HUES48 (cell line): ENCODE data around the gene SH3PXD2A.

Experiments used
- H3K27ac ChIP-seq: one replicate; pipeline ENCODE4 v1.7.0; 2013; ENCODE audit warnings: low read depth, low read length, inconsistent platforms
- H3K27me3 ChIP-seq: 2 replicates; pipeline ENCODE4 v1.6.1; 2013; ENCODE audit warnings: mild to moderate bottlenecking, low read length; ENCODE audit not compliant: control insufficient read depth, insufficient read depth
- H3K36me3 ChIP-seq: 2 replicates; pipeline ENCODE4 v1.6.1; 2013; ENCODE audit warnings: low read length; ENCODE audit not compliant: control insufficient read depth, insufficient read depth
- H3K4me1 ChIP-seq: 2 replicates; pipeline ENCODE4 v1.6.1; 2013; ENCODE audit warnings: mild to moderate bottlenecking, low read length; ENCODE audit not compliant: control insufficient read depth, insufficient read depth
- H3K4me3 ChIP-seq: 2 replicates; pipeline ENCODE4 v1.5.1; 2013; ENCODE audit warnings: mild to moderate bottlenecking, low read depth, low read length
- H3K9ac ChIP-seq: 2 replicates; pipeline ENCODE4 v1.6.1; 2013; ENCODE audit warnings: mild to moderate bottlenecking, low read depth, low read length, moderate library complexity
- H3K9me3 ChIP-seq: 2 replicates; pipeline ENCODE4 v1.6.1; 2013; ENCODE audit warnings: low read length; ENCODE audit not compliant: control insufficient read depth, insufficient read depth

The SH3PXD2A gene

DNA sequence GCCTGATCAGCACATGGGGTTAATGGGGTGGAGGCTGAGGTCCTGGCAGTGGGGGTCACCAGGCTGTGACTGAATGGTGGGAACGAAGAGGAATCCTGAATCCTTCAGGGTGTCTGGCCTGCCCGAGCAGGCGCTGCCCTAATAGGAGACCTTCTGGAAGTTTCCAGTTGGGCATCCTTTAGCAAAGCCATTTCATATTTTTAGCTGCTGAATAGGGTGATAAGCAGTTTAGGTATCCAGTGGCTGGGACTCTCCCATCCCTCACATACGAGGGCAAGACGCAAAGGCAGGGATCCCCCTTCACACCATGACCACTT is 159.3 kb downstream of the SH3PXD2A start:
- no peaks in the 10 kb centered on the region for H3K9me3 ChIP-seq
- H3K9ac ChIP-seq = no peak overlapping the region
- no peak overlapping the region for H3K4me3 ChIP-seq
- H3K4me1 ChIP-seq = peaks cover 24% of the 10 kb centered on the region
- H3K27me3 ChIP-seq = peaks cover 41% of the 10 kb centered on the region
- H3K36me3 ChIP-seq = no peaks in the 10 kb centered on the region
- no peak overlapping the region for H3K27ac ChIP-seq

DNA sequence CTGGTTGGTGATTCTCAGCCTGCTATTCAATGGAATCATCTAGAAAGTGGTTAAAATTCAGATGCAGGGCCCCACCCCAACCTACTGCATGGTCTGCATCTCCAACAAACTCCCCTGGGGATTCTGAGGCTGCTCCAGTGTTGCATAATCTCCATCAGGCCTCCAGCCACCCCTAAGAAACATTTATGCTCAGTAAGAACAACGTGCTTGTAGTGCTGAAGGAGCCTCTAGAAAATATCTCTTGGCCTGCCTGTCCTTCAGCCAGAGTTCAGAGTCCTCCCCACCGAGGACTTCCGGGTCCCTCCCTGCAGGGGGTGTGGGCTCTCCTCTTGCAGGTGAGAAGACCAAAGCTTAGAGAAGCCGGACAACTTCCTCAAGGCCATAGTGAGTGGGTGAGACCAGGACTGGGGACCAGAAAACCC is 159.8 kb downstream of the SH3PXD2A start:
- Histone ChIP-seq H3K27ac (no peak overlapping the region), H3K27me3 (peaks cover 41% of the 10 kb centered on the region), H3K36me3 (no peaks in the 10 kb centered on the region), H3K9me3 (no peaks in the 10 kb centered on the region), H3K4me3 (no peak overlapping the region), H3K9ac (no peak overlapping the region), H3K4me1 (peaks cover 24% of the 10 kb centered on the region)

DNA sequence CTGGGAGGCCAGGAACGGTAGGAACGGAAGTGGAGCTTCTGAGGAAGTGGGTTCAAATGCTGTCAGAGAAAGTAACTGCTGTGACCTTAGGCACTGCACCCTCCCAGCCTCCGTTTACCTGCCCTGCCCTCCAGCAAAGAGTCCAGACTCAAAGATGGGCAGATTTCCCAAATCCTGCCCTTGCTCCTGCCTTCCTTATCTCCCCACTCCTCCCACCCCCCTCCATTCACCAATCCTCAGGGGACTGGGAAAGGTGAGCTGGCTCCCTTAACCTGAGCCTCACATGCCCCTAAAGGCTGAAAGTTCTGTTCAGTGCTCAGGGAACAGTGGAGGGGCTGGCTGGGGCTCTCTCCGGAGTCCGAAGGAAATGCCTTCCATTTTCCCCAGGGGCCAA is 161.6 kb downstream of the SH3PXD2A start:
- H3K27ac ChIP-seq = no peak overlapping the region
- H3K36me3 ChIP-seq = no peaks in the 10 kb centered on the region
- H3K4me3 ChIP-seq = peak overlapping the region; percentile 56
- no peaks in the 10 kb centered on the region for H3K9me3 ChIP-seq
- peaks cover 24% of the 10 kb centered on the region for H3K4me1 ChIP-seq
- H3K9ac ChIP-seq = no peak overlapping the region
- H3K27me3 ChIP-seq = peaks cover 41% of the 10 kb centered on the region

DNA sequence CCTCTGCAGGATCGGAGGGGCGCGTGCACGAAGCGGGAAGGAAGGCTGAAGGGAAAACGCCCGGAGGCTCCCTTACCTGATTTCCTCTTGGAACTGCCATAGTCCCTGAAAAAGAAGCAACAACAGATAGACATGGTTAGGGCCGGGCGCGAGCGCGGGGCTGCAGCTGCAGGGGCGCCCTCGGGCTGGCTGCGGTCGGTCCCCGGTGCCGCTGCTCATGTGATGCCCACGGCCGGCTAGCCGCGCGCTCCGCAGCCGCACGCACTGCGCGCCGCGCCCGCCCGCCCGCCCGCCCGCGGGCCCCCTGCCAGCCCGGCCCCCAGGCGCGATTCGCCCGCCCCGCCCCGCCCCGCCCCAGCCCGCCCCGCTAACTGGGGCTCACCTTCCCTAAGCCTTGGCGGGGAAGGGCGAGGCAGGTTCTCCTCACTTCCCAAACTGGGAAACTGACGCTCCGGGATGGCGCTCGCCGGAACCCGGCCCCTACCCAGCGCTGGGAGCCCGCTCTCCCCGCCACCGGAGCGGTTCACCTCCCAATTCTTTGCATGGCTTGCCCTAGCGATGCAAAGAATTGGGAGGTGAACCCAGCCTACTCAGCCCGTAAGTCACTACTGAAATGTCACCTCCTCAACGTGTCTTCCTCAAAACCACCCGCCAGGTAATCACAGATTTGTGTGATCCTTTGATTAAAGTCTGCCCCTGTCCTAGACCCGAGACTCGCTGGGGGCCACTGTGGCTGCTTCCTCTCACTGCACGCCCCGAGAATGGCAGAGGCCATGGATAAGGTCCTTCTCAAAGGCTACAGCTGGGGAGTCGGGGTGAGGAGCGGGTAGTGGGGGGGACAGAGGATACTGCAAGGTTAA is 162.2 kb downstream of the SH3PXD2A start:
- H3K36me3 ChIP-seq = no peaks in the 10 kb centered on the region
- peaks cover 24% of the 10 kb centered on the region for H3K4me1 ChIP-seq
- H3K27me3 ChIP-seq = peaks cover 41% of the 10 kb centered on the region
- no peaks in the 10 kb centered on the region for H3K9me3 ChIP-seq
- H3K27ac ChIP-seq = no peak overlapping the region
- no peak overlapping the region for H3K9ac ChIP-seq
- peak overlapping the region; percentile 69 for H3K4me3 ChIP-seq

DNA sequence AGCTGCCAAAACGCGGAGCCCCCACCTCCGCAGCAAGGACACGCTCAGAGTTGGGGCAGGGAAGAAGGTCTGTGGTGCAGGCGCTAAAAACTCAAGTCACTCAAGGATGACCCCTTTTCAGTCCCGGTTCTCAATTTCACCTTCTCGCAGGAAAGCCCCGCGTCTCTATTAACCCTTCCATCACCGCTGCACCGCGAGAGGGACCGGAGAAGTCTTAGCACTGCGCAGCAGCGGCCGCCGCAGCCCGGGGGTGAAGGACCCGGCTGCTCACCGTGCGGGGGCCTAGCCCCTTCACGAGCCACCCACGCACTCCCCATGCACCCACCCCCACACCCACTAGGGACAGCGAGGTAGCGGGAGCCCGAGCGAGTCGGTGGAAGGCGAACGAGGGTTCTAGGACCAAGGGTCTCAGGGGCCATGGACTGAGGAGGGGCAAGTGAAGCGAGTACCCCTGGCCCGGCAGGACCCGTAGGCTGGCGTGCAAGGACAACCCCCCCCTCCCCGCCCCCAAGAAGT is 162.9 kb downstream of the SH3PXD2A start:
- H3K9me3 ChIP-seq = no peaks in the 10 kb centered on the region
- H3K4me3 ChIP-seq = peak overlapping the region; percentile 69
- no peak overlapping the region for H3K27ac ChIP-seq
- peaks cover 41% of the 10 kb centered on the region for H3K27me3 ChIP-seq
- no peak overlapping the region for H3K9ac ChIP-seq
- no peaks in the 10 kb centered on the region for H3K36me3 ChIP-seq
- peaks cover 21% of the 10 kb centered on the region for H3K4me1 ChIP-seq

DNA sequence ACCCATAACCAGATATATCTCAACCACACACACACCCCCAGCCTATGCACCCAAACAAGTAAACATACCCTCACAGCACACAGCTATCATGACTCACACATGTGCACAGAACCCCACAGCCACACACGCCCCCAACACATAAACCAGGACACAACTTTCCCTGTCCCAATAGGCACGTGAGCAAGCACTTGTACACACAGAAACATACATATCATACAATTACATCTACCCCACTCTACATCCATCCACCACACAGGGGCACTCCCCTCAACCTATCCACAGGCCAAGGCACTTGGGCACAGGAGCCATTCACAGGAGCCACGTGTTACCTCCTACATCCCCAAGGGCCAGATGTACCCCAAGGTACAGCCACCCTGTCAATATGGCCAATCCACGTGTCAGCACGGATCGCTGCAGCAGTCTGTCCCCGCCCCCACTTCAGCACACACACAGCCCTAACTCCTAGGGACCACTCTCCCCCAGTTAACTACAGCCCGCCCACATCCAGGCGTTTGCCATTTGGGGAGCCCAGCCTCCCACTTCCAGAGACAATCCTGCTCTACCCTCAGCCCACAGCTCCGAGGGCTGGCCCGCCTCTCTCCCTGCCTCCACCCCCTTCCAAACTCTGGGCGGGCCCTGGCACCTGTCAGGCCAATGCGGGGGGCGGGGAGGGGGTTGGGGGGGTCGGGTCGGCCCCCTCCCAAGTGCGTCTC is 163.5 kb downstream of the SH3PXD2A start:
- H3K9ac ChIP-seq = no peak overlapping the region
- no peak overlapping the region for H3K27ac ChIP-seq
- no peaks in the 10 kb centered on the region for H3K9me3 ChIP-seq
- H3K36me3 ChIP-seq = no peaks in the 10 kb centered on the region
- peak overlapping the region; percentile 69 for H3K4me3 ChIP-seq
- H3K4me1 ChIP-seq = peaks cover 15% of the 10 kb centered on the region; the same call in 1 of the 2 replicates
- peaks cover 41% of the 10 kb centered on the region for H3K27me3 ChIP-seq

DNA sequence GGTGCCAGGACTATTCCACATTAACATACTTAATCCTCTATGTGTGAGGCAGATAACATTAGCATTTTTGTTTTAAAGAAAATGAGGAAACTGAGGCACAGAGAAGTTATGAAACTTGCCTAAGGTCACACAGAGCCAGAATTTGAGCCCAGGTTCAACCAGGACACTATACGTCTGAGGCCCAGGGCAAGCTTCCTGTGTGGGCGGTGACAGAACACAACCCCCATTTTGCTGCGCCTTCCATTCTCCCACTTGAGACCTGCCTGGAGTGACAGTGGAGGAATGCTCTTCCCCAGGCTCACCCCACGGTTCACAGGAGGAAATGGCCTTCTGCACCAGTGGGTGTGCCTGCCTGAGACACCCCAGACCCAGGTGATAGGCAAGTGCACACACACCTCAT is 164.1 kb downstream of the SH3PXD2A start:
- Histone ChIP-seq H3K27ac (no peak overlapping the region), H3K27me3 (peaks cover 41% of the 10 kb centered on the region), H3K36me3 (no peaks in the 10 kb centered on the region), H3K9ac (no peak overlapping the region), H3K4me1 (peaks cover 9% of the 10 kb centered on the region; the same call in 1 of the 2 replicates), H3K4me3 (no peak overlapping the region), H3K9me3 (no peaks in the 10 kb centered on the region)

DNA sequence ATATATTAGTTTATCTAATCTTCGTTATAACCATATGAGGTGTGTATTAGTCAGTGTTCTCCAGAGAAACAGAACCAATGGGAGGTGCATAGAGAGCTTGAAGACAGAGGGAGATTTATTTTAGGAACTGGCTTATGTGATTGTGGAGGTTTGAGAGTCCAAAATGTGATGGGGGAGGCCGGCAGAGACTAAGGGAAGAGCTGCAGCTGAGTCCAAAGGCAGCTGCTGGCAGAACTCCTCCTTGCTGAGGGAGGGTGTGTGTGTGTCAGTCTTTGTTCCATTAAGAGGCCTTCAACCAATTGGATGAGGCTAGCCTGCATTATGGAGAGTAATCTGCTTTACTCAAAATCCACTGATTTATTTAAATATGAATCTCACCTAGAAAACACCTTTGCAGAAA is 165.1 kb downstream of the SH3PXD2A start:
- no peak overlapping the region for H3K4me3 ChIP-seq
- H3K36me3 ChIP-seq = no peaks in the 10 kb centered on the region
- H3K9me3 ChIP-seq = no peaks in the 10 kb centered on the region
- H3K4me1 ChIP-seq = peaks cover 13% of the 10 kb centered on the region
- H3K9ac ChIP-seq = no peak overlapping the region
- no peak overlapping the region for H3K27ac ChIP-seq
- H3K27me3 ChIP-seq = peaks cover 36% of the 10 kb centered on the region

DNA sequence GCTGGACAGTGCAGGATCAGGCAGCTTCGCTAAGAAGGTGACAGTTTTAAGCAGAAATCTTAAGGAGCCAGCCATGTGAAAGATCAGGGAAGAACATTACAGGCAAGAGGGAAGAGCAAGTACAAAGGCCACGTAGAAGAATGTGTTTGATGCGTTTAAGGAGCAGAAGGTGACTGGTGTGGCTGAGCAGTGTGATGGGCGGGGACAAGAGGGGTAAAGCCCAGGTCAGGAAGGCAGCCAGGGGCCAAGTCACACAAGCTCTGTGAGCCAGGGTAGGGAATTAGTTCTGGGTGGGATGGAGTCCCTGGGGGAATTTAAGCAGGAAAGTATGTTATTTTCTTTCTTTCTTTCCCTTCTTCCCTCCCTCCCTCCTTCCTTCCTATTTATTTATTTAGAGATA is 166.9 kb downstream of the SH3PXD2A start:
- Histone ChIP-seq H3K9ac (no peak overlapping the region), H3K36me3 (no peaks in the 10 kb centered on the region), H3K27ac (no peak overlapping the region), H3K27me3 (peaks cover 18% of the 10 kb centered on the region), H3K4me1 (peaks cover 12% of the 10 kb centered on the region), H3K9me3 (no peaks in the 10 kb centered on the region), H3K4me3 (no peak overlapping the region)

DNA sequence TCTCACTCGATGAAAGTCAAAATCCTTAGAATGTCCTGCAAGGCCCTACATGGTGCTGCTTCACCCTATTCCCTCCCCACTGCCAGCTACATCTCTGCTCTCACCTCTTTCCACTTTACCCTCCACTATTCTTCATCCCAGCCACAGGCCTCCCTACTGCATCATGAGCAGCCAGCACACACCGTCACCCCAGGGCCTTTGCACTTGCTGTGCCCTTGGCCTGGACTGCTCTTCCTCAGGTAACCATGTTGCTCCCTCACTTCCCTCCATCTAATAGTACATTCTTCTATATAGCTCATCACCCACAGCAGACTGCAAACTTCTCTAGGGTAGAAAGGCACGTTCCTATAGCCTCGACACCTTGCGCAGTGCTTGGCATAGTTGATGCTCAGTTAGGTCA is 167.7 kb downstream of the SH3PXD2A start:
- Histone ChIP-seq H3K4me1 (peaks cover 9% of the 10 kb centered on the region), H3K9me3 (no peaks in the 10 kb centered on the region), H3K4me3 (no peak overlapping the region), H3K9ac (no peak overlapping the region), H3K36me3 (no peaks in the 10 kb centered on the region), H3K27ac (no peak overlapping the region), H3K27me3 (peaks cover 12% of the 10 kb centered on the region)

DNA sequence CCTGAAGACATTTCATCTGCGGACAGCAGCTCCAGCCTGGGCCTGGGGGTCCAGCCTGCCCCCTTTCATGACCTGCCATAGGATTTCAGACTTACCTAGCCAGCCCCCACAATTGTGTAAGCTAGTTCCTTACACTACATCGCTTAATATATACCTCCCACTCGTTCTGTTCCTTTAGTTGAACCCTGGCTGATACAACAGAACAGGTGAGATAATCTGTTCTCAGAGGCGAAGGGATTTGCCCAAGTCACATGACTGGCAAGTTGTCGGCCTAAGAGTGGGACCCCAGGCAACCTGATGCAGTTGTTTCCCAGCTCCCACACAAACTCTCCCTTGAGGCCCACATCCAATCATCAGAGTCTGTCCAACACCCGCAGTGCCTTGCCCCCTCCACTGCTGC is 168.2 kb downstream of the SH3PXD2A start:
- peaks cover 7% of the 10 kb centered on the region for H3K27me3 ChIP-seq
- no peak overlapping the region for H3K4me3 ChIP-seq
- peaks cover 9% of the 10 kb centered on the region for H3K4me1 ChIP-seq
- no peaks in the 10 kb centered on the region for H3K36me3 ChIP-seq
- H3K9me3 ChIP-seq = no peaks in the 10 kb centered on the region
- H3K27ac ChIP-seq = no peak overlapping the region
- no peak overlapping the region for H3K9ac ChIP-seq
